Kidney tubule cell (primary cell): ENCODE measurements around the gene RTN4RL1.

Experiments
- DNase-seq: peaks from one replicate; pipeline ENCODE4 v3.0.0-alpha.2; 2018; ENCODE audit warnings: low spot score

RTN4RL1 gene

GRCh38 chr17:1918346-1919162 is 106.6 kb downstream of the RTN4RL1 start:
- no peak for DNase-seq

GRCh38 chr17:1916963-1917715 is 108.0 kb downstream of the RTN4RL1 start:
- DNase-seq: no peak

DNA sequence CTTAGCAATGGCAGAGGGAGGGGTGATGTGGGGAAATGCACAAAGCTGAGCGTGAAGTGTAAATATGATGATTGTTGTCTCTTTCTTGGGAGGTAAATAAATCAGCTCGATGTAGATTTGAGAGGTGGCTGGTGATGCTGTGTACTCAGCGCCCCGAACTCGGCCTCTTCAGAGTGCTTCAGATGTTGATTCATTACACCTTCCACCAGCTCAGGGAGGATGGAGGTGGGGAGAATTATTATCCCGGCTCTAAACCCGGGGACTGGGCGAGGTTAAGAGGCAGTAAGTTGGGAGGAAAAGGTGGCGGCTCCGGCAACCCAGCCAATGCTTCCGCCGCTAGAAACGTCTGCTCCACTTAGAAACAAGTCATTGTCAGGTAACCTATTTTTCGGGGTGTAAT is 108.8 kb downstream of the RTN4RL1 start:
- DNase-seq: no peak

DNA sequence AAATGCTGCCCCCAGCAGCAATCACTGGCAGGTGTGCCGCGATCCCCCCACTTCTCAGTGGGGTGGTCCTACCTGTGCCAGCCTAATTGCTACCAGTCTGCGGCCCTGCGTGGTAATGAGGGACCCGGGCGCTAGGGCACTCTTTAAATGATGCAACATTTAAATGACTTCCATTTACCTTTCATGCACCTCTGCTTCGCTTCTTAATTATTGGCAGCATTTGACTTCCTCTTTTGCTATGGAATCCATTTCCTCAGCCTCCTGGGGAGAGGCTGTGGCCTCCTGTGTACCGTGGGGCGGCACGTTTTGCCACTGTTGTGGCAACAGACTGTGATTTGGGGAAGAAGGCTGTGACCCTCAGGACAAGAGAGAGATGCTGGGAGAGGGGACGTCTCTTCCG is 109.2 kb downstream of the RTN4RL1 start:
- DNase-seq: no peak

DNA sequence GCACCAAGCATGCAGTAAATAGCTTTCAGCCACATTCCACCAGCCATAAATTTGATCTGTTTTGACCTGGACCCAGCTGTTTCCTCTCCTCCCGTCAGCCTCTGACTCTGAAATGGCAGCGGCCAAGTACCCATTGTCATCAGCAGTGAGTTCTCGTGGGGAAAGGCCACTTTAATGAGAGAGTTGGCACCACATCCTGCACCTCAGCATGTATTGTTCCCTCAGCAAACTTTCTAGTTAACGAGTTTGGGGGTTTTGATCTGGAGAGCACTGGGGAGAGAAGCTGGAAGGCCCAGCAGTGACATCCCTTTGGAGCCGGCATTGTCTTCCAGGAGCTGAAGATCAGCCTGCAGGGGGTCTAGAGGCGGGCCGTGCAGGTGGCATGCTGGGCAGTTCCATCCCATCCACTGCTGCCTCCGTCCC is 110.5 kb downstream of the RTN4RL1 start:
- no peak for DNase-seq

GRCh38 chr17:1913702-1914101 is 111.4 kb downstream of the RTN4RL1 start:
- DNase-seq: no peak

DNA sequence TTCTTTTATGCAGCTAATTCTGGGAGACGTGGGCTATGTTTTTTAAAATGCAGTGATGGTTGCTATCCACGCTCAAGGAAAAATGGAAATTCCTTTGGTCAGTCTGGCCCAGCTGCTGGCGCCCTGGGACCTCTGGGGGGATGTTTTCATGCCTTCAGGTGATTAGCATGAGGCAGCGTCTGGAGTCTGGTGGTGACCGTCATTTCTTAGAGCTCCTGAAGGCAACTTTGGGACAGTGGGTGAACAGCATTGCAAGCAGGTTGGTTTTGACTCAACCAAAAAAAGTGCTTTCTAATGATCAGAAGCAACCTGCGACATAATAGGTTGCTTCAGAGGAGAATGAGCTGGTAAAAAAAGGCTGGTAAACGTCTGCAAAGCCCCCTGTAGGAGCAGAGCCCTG is 113.0 kb downstream of the RTN4RL1 start:
- no peak for DNase-seq

- no peak for DNase-seq
Measured at GRCh38 chr17:1909985-1910384, 115.1 kb downstream of the RTN4RL1 start.

DNA sequence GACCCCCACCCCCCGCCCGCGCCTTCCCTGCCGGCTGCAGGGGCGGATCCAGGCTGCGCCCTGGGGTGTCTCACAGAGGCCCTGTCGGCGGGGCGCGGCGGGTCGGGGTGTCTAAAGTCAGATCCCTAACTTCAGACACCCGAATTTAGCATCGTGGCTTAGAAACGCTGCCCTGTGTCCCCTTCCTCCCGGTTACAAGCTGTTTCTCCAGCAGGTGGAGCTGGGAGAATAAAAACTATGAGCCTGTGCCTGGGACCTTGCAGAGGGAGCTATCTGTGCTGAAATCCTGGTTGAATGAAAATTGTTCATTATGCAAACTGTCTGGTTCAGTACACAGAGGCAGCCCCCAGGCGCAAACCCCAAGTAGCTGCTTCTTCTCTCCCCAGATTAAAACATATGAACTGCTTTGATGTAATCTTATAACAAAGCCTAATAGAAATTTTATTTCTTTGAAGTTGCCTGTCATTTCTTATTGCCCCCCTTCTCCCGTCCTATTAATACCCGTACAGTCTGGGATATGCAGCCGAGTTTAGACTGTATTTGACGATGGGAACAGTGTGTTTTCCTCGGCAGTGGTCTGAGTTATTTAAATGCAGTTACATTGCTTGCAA is 116.3 kb downstream of the RTN4RL1 start:
- DNase-seq: peak; percentile 71

GRCh38 chr17:1907909-1908698 is 117.0 kb downstream of the RTN4RL1 start:
- peak; percentile 12 for DNase-seq

- DNase-seq: no peak
Measured at GRCh38 chr17:1907216-1907631, 117.9 kb downstream of the RTN4RL1 start.

GRCh38 chr17:1906662-1907101 is 118.5 kb downstream of the RTN4RL1 start:
- DNase-seq: no peak

GRCh38 chr17:1905190-1905913 is 119.8 kb downstream of the RTN4RL1 start:
- DNase-seq: no peak

GRCh38 chr17:1904273-1905182 is 120.6 kb downstream of the RTN4RL1 start:
- DNase-seq: no peak

- no peak for DNase-seq
Measured at GRCh38 chr17:1899403-1900000, 125.6 kb downstream of the RTN4RL1 start.

GRCh38 chr17:1898872-1899271 is 126.3 kb downstream of the RTN4RL1 start:
- DNase-seq: no peak

DNA sequence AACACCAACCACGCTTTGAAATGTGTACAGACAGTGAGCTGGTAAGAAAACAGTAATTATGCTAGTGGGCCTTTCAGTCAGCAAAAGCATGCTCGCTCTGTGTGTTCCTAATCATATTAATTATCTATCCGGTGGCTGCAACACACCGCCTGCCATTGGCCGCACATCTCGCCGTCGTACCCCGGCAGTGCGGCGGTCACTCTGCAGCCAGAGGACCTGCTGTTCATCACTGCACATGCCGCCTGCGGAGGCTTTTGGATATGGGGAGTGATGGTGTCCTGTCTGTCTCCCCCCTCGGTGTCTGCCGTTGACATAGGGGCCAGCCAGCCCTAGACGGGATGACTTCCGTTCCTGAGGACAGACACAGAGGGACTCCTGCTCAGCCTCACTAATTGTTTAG is 126.8 kb downstream of the RTN4RL1 start:
- no peak for DNase-seq

GRCh38 chr17:1897105-1897656 is 128.0 kb downstream of the RTN4RL1 start:
- DNase-seq: no peak
